ENCODE results near the gene UST.
"Not testable (repeated sequence)": the region's sequence is repeated elsewhere in the genome, so short reads cannot be mapped to it uniquely, and the experiment has no call there.

UST gene

GRCh38 chr6:149006236-149006635, 259.4 kb downstream of the UST start:
- DNase-seq (ENCODE audit: low read depth in 2 of 2), result not testable (repeated sequence)

DNA sequence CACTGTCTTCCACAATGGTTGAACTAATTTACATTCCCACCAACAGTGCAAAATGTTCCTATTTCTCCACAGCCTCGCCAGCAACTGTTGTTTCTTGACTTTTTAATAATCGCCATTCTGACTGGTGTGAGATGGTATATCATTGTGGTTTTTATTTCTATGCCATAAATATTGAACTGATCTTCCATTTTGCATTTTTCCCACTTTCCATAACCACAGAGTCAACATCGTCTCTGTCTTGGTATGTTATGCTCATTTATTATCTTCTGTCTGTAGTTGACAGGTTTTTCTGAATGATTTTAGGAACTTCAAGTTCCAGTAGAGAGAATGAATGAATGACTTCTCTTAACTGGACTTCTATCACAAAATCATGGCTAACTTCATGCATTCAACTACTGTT, 259.8 kb downstream of the UST start:
- DNase-seq (ENCODE audit: low read depth in 2 of 2), result no peak

GRCh38 chr6:149007846-149008245, 261.0 kb downstream of the UST start:
- no peak for DNase-seq (ENCODE audit: low read depth in 2 of 2)

GRCh38 chr6:149008741-149009140, 261.9 kb downstream of the UST start:
- no peak for DNase-seq (ENCODE audit: low read depth in 2 of 2)

DNA sequence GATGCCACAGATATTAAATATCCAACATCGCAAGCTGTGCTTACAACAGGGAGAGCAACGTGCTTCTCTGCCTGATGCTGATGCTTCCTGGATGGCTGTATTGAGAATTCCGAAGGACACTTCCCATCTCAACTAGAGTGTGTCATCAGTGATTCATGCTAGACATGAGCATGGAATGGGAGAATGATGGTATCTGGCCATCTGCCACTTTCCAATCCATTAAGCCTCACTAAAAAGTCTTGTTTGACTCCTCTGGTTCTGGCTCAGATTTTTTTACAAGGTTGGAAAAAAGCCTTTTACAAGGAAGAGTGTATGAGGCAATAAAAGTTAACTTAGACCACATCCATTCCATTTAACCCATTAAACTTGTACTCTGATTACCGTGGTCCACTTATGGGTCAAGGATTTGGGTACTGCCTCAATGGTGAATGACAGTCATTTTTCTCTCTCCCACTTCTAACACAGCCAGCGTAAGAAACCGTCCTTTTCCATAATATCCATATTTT, 265.3 kb downstream of the UST start:
- no peak for DNase-seq (ENCODE audit: low read depth in 2 of 2)

DNA sequence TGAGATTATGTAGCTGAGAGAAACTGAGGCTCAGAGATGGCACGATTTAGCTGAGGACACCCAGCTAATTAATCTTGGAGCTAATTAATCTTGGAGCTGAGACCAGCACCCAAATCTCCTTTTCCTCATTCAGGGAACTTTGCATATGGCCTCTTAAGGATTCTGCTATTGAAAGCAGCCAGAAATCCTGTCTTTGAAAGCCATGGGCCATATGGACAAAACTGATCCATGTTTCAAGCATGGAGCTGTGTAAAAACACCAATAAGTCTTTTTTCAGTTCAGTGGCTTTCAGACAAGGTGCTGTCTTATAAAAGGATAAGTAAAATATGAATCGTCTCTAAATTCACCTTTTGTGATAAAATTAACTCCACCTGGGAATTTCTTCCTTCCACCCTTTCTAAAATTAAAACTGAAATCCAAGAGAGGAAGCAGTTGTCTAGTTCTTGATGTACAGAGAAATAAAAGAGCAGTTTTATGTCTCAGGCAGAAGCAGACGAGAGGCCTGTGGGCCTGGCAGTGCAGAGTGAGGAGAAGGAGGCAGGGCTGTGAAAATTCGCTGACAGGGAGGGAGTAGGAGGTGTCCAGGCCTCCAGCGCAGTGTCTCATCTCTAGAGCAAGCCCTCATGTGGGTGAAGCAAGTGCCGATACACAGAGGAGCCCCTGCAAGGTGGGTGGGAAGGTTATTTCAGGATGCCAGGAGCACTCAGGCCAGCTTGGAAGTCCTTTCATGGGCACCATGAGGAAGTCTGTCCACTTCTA, 266.9 kb downstream of the UST start:
- no peak for DNase-seq (ENCODE audit: low read depth in 2 of 2)

DNA sequence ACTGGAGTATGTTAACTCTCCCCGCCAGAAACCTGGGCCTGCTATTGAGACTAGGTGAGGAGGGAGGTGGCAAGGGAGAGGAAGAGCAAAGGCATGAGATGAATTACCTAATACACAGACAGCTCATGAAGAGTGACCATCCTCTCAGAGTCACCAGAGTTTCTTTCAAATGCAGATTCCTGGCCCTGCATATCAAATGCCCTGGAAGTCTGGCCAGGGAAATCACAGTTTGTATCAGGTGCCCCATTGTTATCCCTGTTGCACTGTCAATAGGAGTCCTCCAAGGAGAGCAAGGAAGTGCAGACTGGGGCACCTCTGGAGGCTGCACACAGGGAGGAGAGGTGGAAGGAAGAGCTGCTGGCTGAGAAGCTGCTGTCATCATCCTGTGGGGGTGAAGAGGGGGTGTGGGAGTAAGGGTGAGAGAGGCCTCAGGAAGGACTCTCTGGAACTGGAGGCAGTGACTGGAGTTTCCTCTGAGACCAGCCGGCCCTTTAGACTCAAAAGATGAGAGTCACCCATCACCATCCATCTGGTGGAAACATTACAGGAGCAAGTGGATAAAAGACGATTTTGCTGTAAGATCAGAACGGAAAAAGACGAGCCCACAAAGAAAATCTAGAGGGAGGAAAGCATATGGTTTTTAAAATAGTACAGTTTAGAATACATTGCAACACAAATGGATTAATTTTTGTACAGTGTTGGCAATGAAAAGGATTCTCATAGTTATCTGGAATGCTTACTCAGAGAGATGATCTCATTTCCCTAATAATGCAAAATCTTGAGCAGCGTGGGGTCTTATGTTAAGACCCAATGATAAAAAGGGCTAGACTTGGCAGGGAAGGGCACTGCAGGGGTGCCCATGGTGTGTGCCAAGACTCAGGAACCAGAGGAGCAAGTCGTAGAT, 268.1 kb downstream of the UST start:
- no peak for DNase-seq (ENCODE audit: low read depth in 2 of 2)

DNA sequence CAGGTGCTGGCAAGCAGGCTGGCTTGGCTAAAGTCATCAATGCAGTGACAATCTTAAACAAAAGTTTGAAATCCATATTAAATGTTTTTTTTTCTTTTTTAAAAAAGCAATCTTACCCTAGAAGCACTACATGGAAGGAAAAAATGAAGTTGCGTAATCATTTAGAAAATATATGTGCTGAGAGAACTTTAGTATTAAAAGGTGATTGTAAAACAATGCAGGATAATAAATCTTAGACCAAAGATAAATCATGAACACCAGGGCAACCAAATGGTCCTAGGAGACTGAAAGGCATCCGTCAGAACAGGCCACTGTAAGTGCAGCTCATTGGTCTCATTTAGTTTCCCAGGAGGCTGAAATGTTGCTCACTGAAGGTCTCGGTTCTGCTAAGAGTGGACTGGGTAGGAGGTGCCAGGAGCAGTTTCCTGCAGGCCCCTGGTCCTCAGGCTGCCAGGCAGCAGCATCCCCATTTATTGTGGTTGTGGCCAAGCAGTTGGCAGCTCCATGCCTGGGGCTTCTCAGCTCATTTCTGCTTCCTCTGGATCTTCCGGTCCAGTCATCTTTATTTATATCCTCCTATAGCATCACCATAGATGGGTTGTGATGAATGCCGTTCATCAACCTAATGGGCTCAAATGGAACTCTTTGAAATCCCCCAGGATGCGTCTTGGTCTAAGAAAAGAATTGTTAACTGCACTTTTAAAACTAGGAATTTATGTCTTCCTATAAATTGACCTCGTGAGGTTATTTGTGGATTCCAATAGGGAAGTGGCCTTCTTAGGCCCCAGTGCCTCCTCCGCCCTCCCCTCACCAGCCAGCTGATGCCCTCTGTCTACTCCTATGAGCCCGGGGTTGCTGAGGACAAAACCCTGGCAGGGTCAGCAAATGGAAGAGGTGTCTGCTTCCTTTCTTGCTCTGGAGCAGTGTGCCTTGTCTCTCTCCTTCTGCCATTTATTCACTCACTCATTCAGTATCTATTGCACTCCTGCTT, 269.0 kb downstream of the UST start:
- no peak for DNase-seq (ENCODE audit: low read depth in 2 of 2)

- DNase-seq (ENCODE audit: low read depth in 2 of 2), result no peak
Measured at GRCh38 chr6:149016716-149017115, 269.9 kb downstream of the UST start.

DNA sequence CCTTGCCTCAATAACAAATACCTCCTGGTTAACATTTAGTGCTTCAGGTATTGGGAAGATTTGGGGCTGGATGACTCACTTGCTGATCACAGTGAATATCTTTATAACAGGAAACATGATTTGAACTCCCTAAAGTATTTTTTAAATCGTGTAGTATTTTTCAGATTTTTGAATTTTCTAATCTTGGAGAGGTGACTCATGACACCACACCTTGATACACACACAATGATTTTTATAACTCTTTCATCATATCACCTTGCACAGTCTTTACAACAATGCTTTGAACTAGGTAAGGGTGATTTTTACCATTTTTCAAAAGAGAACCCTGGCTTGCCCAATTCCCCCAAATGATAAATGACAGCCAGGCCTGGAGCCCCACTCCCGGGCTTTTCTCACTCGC, 273.5 kb downstream of the UST start:
- no peak for DNase-seq (ENCODE audit: low read depth in 2 of 2)

DNA sequence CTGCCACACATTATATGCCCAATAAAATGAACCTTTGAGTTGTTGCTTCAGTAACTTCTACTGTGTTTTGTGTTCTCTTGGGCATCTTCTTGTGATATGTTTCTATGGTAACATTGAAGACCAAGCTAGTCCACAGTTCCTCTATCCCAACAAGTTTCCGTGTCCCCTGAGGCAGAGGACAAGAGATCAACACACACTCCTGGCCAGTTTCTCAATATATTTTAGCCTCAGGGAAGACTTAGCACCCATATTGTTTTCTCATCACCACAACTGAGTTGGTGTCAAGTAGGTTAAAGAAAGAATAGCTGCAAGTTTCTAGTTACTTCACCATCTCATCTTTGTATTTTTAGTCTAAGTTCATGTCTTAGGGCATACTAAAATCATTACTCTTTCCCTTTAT, 277.5 kb downstream of the UST start:
- no peak for DNase-seq (ENCODE audit: low read depth in 2 of 2)

DNA sequence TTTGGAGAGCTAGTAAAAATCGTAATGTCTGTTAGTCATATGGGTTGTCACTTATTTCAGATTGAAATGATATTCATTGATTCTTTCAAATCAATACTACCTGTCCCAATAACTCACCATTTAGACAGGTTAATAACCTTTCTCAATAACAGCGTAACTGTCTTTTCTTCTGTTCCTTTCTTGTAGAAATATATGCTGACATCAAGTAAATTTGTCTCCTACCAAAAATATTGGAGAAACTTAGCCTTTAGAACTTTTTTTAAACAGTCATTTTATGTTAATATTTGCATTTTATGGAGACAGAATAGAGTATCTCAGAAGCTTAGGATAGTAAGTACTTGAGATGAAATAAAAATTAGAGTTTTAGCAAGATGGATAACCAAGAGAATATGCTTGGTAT, 278.2 kb downstream of the UST start:
- no peak for DNase-seq (ENCODE audit: low read depth in 2 of 2)

- peak in 1 of 2 donors; percentile 34 for DNase-seq (ENCODE audit: low read depth in 2 of 2)
Measured at GRCh38 chr6:149026530-149026942, 279.7 kb downstream of the UST start.

- no peak for DNase-seq (ENCODE audit: low read depth in 2 of 2)
Measured at GRCh38 chr6:149027484-149027883, 280.7 kb downstream of the UST start.

GRCh38 chr6:149028767-149029405, 282.1 kb downstream of the UST start:
- peak; percentile 50 to 55 for DNase-seq (ENCODE audit: low read depth in 2 of 2)

- no peak for DNase-seq (ENCODE audit: low read depth in 2 of 2)
Measured at GRCh38 chr6:149031201-149031858, 284.5 kb downstream of the UST start.

GRCh38 chr6:149031859-149032598, 285.2 kb downstream of the UST start:
- DNase-seq (ENCODE audit: low read depth in 2 of 2), result peak in 1 of 2 donors; percentile 54

DNA sequence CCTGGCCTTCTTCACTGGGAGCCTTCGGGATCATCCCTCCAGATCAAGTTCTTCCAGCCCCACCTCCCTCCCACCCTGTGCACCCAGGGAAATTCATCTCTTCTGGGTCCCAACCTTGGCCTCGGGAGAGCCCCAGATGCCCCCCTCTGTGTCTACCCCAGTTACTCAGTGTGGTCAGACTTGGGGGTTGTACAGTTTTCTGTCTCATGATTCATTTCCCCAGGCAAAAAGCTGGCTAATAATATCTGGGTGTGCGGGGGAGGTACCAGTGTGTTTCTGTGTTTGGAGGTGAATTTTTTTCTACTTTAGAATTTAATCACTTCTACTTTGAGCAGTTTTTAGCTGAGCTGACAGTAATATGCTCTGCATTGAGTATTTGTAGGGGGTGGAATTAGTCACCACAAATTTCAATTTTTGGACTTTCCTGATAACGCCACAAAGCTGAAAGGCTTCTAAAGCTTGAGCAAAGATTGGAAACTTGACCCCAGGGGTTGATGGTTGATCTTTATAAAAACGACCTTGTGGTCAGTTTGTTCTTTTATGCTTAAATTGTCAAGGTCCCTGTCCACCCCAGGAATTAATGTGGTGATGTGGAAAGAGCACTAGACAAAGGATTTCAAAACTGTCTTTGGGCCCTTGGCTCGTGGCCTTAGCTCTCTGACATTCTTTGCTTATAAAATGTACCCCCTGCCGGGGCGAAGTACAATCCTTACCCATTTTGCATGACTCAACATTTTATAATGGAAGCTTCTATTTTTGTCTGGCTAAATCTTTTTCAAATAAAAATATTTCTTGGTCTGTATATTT, 286.0 kb downstream of the UST start:
- peak in 1 of 2 donors; percentile 71 for DNase-seq (ENCODE audit: low read depth in 2 of 2)

GRCh38 chr6:149033454-149033853, 286.6 kb downstream of the UST start:
- DNase-seq (ENCODE audit: low read depth in 2 of 2), result no peak

Measured in stimulated activated CD4-positive, alpha-beta T cell treated with anti-CD3 and anti-CD28 coated beads, Interleukin-4, amount 100 ng/mL, for 48 hours (primary cell).